K562 (cell line): ENCODE data around the gene MPND. TPM values are rescaled to one million over a fixed set of nuclear protein-coding genes. Genes with fewer than 3 reads are reported as not detected.

Experiments
- ATAC-seq: fragments of 200-7000 bp; cut with Tn5 transposase; 3 replicates; pipeline ENCODE4 v1.9.1; 2020; ENCODE audit warnings: moderate library complexity
- BruUV-seq: library from RNA; stranded (reverse); fragments of 400-500 nt; replicated peaks from 2 replicates; lab custom pipeline; 2021; lab: Mats Ljungman, UMichigan
- CTCF ChIA-PET: fragments of 300-600 bp; formaldehyde crosslinking; extraction: SDS; loops from one replicate; lab custom pipeline; 2021; ENCODE audit warnings: low intra/inter-chr PET ratio; lab: Yijun Ruan, JAX
- POLR2A ChIA-PET: fragments of 300-600, 350-650 bp; sonication (Branson Sonifier 250); formaldehyde crosslinking; extraction: SDS; loops from one replicate; lab custom pipeline; 2021; ENCODE audit warnings: antibody characterized with exemption, inconsistent platforms; lab: Yijun Ruan, JAX
- DNase-seq, 4 experiments: peaks; one replicate each; pipeline versions ENCODE4 v3.0.0 to v3.0.0-alpha.2; 2011 to 2018; ENCODE audit warnings: low spot score in 3 of 4, mixed read lengths in 3 of 4; ENCODE audit errors: extremely low read depth in 1 of 4
- FAIRE-seq: peaks from 2 replicates; lab custom pipeline; 2011; peaks lifted over from hg19 to GRCh38; lab: Jason Lieb, UNC
- H2AFZ ChIP-seq: 2 replicates; pipeline ENCODE4 v1.6.0; 2011; ENCODE audit warnings: low read depth, low read length, control low read depth, inconsistent platforms
- H3K27ac ChIP-seq: fragments of 200-600 bp; 3 replicates; pipeline ENCODE4 v1.8.0; 2011; ENCODE audit warnings: low read depth, mild to moderate bottlenecking, control low read depth, inconsistent platforms, low read length, moderate library complexity, mixed read lengths; ENCODE audit errors: extremely low read depth
- H3K27me3 ChIP-seq, 2 experiments: fragments of 300-600 bp in 1 of 2; 2 replicates in 1 of 2; 3 replicates in 1 of 2; pipeline versions ENCODE4 v1.6.0 to v1.8.0; 2011; ENCODE audit warnings: inconsistent platforms in 2 of 2, low read length in 2 of 2, mild to moderate bottlenecking in 1 of 2, mixed read lengths in 1 of 2, moderate library complexity in 1 of 2; ENCODE audit not compliant: control insufficient read depth in 2 of 2, insufficient read depth in 2 of 2
- H3K36me3 ChIP-seq: fragments of 300-600 bp; 3 replicates; pipeline ENCODE4 v1.8.0; 2011; ENCODE audit warnings: mild to moderate bottlenecking, low read length, inconsistent platforms; ENCODE audit not compliant: control insufficient read depth, insufficient read depth
- H3K4me1 ChIP-seq, 2 experiments: fragments of 200-600 bp in 1 of 2; replicated peaks in 1 of 2; 2 replicates in 1 of 2; 3 replicates in 1 of 2; pipeline versions ENCODE4 v1.5.1 to v1.8.0; 2011; ENCODE audit warnings: inconsistent platforms in 2 of 2, low read length in 2 of 2, mild to moderate bottlenecking in 1 of 2, mixed read lengths in 1 of 2, moderate library complexity in 1 of 2; ENCODE audit not compliant: control insufficient read depth in 2 of 2, insufficient read depth in 2 of 2
- H3K4me2 ChIP-seq: 2 replicates; pipeline ENCODE4 v1.6.1; 2011; ENCODE audit warnings: low read length, control low read depth, inconsistent platforms, mixed read lengths; ENCODE audit not compliant: insufficient read depth
- H3K4me3 ChIP-seq: fragments of 200-600 bp; sonication (generic), shearing (Covaris generic); 2 replicates; pipeline ENCODE4 v1.5.1; 2016; ENCODE audit warnings: control low read depth, inconsistent platforms
- H3K79me2 ChIP-seq: fragments of 200-600 bp; 3 replicates; pipeline ENCODE4 v1.8.0; 2011; ENCODE audit warnings: low read length, inconsistent platforms; ENCODE audit not compliant: control insufficient read depth, insufficient read depth
- H3K9ac ChIP-seq, 2 experiments: 2 replicates each; pipeline versions ENCODE4 v1.6.0 to v1.6.1; 2011; ENCODE audit warnings: low read depth in 2 of 2, low read length in 2 of 2, control low read depth in 1 of 2, inconsistent platforms in 1 of 2, mild to moderate bottlenecking in 1 of 2, mixed read lengths in 1 of 2; ENCODE audit not compliant: insufficient read depth in 1 of 2
- H3K9me1 ChIP-seq: one replicate; pipeline ENCODE4 v1.6.0; 2011; ENCODE audit warnings: inconsistent platforms, mild to moderate bottlenecking, low read length, moderate library complexity; ENCODE audit not compliant: control insufficient read depth, insufficient read depth
- H3K9me3 ChIP-seq: replicated peaks from 2 replicates; pipeline ENCODE4 v1.5.1; 2011; ENCODE audit warnings: low read depth, low read length, inconsistent platforms; ENCODE audit not compliant: control insufficient read depth, insufficient read depth
- H4K20me1 ChIP-seq: replicated peaks from 2 replicates; pipeline ENCODE4 v1.6.1; 2011; ENCODE audit warnings: low read length, inconsistent platforms, mixed read lengths; ENCODE audit not compliant: control insufficient read depth, insufficient read depth
- KAT7 ChIP-seq: sonication (generic); formaldehyde crosslinking; IDR thresholded peaks from 2 replicates; pipeline ENCODE4 v1.8.0; 2022; ENCODE audit warnings: missing genetic modification reagents, mild to moderate bottlenecking, borderline replicate concordance
- MIER1 ChIP-seq: fragments of 450-650 bp; IDR thresholded peaks from 2 replicates; pipeline ENCODE4 v1.6.1; 2016; ENCODE audit warnings: antibody characterized with exemption, mild to moderate bottlenecking, low read depth
- PREB ChIP-seq: sonication (generic); formaldehyde crosslinking; IDR thresholded peaks from 2 replicates; pipeline ENCODE4 v1.8.1; 2023; ENCODE audit warnings: mild to moderate bottlenecking, missing genetic modification reagents
- RCOR1 ChIP-seq, 2 experiments: IDR thresholded peaks; 2 replicates each; pipeline ENCODE4 v1.6.1; 2012; ENCODE audit warnings: low read depth in 2 of 2, low read length in 2 of 2, borderline replicate concordance in 1 of 2, improper control_type of control experiment in 1 of 2
- SMARCC2 ChIP-seq: fragments of 450-650 bp; IDR thresholded peaks from 2 replicates; pipeline ENCODE4 v1.6.1; 2017; ENCODE audit warnings: antibody characterized with exemption, moderate library complexity, mild to moderate bottlenecking, low read depth
- TAF15 ChIP-seq: fragments of 200-400 bp; formaldehyde crosslinking; IDR thresholded peaks from 2 replicates; pipeline ENCODE4 v1.6.1; 2017; ENCODE audit warnings: mild to moderate bottlenecking, low read depth, low read length, moderate library complexity
- THRAP3 ChIP-seq: fragments of 450-650 bp; IDR thresholded peaks from 2 replicates; pipeline ENCODE4 v1.6.1; 2016; ENCODE audit warnings: mild to moderate bottlenecking, inconsistent platforms, borderline replicate concordance
- ZBTB43 ChIP-seq: sonication (generic); formaldehyde crosslinking; IDR thresholded peaks from 2 replicates; pipeline ENCODE4 v1.8.0; 2023; ENCODE audit warnings: mild to moderate bottlenecking, missing genetic modification reagents
- ZC3H4 ChIP-seq: sonication (generic); formaldehyde crosslinking; IDR thresholded peaks from 2 replicates; pipeline ENCODE4 v1.9.0; 2021; ENCODE audit warnings: missing genetic modification reagents, borderline replicate concordance
- ZNF121 ChIP-seq: sonication (generic); formaldehyde crosslinking; conservative IDR thresholded peaks from 2 replicates; pipeline ENCODE4 v1.8.0; 2022; ENCODE audit warnings: missing genetic modification reagents
- ZNF217 ChIP-seq: sonication (generic); formaldehyde crosslinking; IDR thresholded peaks from 2 replicates; pipeline ENCODE4 v1.8.0; 2022; ENCODE audit warnings: mild to moderate bottlenecking, missing genetic modification reagents
- ZNF316 ChIP-seq: fragments of 450-650 bp; IDR thresholded peaks from 2 replicates; pipeline ENCODE4 v1.6.1; 2016
- ZSCAN32 ChIP-seq: fragments of 450-650 bp; formaldehyde crosslinking; IDR thresholded peaks from 2 replicates; pipeline ENCODE4 v1.4.0; 2020; ENCODE audit warnings: mild to moderate bottlenecking, moderate library complexity
- WGBS: fragments of 100-300 bp; shearing (Covaris generic); methylation state at CpG from one replicate; pipeline ENCODE4 v1.1.6; 2016; ENCODE audit warnings: low coverage, mixed read lengths; ENCODE audit not compliant: insufficient coverage; ENCODE audit errors: missing lambda C conversion rate; 5-methylcytosine and 5-hydroxymethylcytosine counted together
- in situ Hi-C: fragments of 300-500 bp; cut with MboI; formaldehyde crosslinking; loops from 4 replicates; pipeline ENCODE4 v1.15.0; 2018; ENCODE audit warnings: inconsistent platforms, mixed read lengths
- intact Hi-C: fragments of 100-400 bp; cut with micrococcal nuclease; formaldehyde crosslinking; loops from 2 replicates; pipeline ENCODE4 v1.14.2; 2022
- polyA plus RNA-seq, 8 experiments: library from polyadenylated mRNA; depleted of rRNA in 4 of 8; stranded (reverse) in 5 of 8; unstranded in 3 of 8; fragments of >200 nt; fragmentation: Nextera tagmentation in 2 of 8; fragmentation: Illumina TruSeq in 1 of 8; extraction: Ambion mirVana in 2 of 8; extraction: Trizol in 1 of 8; gene quantifications; 2 replicates each; pipeline versions ENCODE4 v1.2.1 to v1.2.3, GENCODE V29; 2011 to 2014; ENCODE audit warnings: inconsistent platforms in 1 of 8, missing spikeins in 1 of 8
- total RNA-seq, 7 experiments: library from RNA; depleted of rRNA in 6 of 7; stranded (reverse); fragments of >200 nt in 6 of 7; fragmentation: Illumina TruSeq in 2 of 7; extraction: Trizol in 2 of 7; gene quantifications; 2 replicates each; pipeline versions ENCODE4 v1.2.1 to v1.2.3, GENCODE V29; 2011 to 2021; ENCODE audit warnings: low replicate concordance in 1 of 7
- TF ChIP-seq, protein P1 (sequence below), 2 experiments: fragments of 250-450 bp in 1 of 2; fragments of 450-650 bp in 1 of 2; sonication (Bioruptor Pico) in 1 of 2; IDR thresholded peaks; 2 replicates each; pipeline versions ENCODE4 v1.6.1 to v1.8.0; 2016 to 2021; ENCODE audit warnings: mild to moderate bottlenecking in 2 of 2, moderate library complexity in 2 of 2, missing compliant biosample characterization in 1 of 2, missing genetic modification characterization in 1 of 2

MPND gene
- total and polyA plus RNA-seq, 9 of the 15 experiments (the other 6 are each of a cell fraction or from before 2014, with no cell fraction given), result 0.25 to 14.0 (median 3.9) TPM

DNA sequence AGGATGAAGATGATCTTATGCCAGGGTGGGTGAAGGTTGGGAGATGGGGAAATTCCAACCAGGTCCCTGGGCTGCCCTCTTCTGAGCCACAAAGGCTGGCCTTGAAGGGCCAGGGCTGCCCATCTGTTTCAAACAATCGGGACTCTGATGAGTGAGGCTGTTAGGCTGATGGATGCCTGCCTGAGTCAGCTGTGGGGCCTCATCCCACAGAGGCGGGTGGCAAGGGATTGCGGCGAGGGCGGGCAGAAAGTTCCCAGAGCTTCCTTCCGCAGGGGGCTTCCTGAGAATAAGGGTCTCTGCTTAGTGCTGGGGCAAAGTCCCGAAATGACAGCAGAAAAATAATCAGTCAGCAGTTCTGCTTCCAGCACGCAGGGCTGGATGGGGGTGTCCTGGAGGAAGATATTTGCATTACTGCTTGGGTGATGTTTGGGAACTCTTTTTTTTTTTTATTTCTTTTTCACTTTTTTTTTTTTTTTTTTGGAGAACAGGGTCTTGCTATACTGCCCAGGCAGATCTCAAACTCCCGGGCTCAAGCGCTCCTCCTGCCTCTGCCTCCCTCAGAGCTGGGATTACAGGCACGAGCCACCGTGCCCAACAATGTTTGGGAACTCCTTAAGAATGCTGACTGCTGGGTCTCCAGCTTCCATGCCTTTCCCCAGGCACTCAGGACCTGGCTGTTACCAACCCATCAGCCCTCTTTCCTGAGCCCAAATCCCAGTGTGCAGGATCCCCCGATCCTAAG is 42.9 kb downstream of the MPND start:
- no peak overlapping the region for H2AFZ ChIP-seq
- no peak overlapping the region for H3K27ac ChIP-seq
- intact Hi-C loops, result no loop called here
- peaks cover 23 to 60% of the 10 kb centered on the region in 2 experiments; a peak in 4 of 5 replicates for H3K4me1 ChIP-seq
- CTCF ChIA-PET, result no interaction called here
- TF ChIP-seq THRAP3 (no peak), TAF15 (no peak), ZNF121 (CRISPR knock-in tag) (peak; percentile 88; the same call in 1 of the 2 replicates), PREB (CRISPR knock-in tag) (no peak), ZNF316 (peak; percentile 40), MIER1 (no peak), ZBTB43 (CRISPR knock-in tag) (no peak), ZSCAN32 (CRISPR knock-in tag) (no peak), RCOR1 (IDR thresholded peaks at IDR 0.05; ENCODE audit: borderline replicate concordance in 1 of 2, low read depth in 2 of 2, low read length in 2 of 2) (no peak), ZNF217 (CRISPR knock-in tag) (no peak), KAT7 (CRISPR knock-in tag) (no peak), SMARCC2 (no peak), ZC3H4 (CRISPR knock-in tag) (no peak)
- TF ChIP-seq, protein P1, sequence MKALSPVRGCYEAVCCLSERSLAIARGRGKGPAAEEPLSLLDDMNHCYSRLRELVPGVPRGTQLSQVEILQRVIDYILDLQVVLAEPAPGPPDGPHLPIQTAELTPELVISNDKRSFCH (CRISPR knock-in tag; IDR thresholded peaks at IDR 0.05), result no peak
- TF ChIP-seq, protein P1 (tag; IDR thresholded peaks at IDR 0.05), result no peak
- TF ChIP-seq, all 486 proteins: peak for 2
- 93% methylated on average over 13 of the region's 13 CpGs for WGBS
- POLR2A ChIA-PET, result interaction anchor here (2.6 to 5.6 kb wide), 3 partner anchors 10 to 16 kb away, joined by 6 to 46 read pairs (median 37); partner anchors contain the start of gene CHAF1A
- Histone ChIP-seq H3K9ac (peak overlapping the region in 1 of 2 experiments; percentile 76; a peak in 1 of 4 replicates), H3K36me3 (peaks cover 73% of the 10 kb centered on the region), H3K9me3 (no peaks in the 10 kb centered on the region), H3K4me3 (no peak overlapping the region), H3K27me3 (no peaks in the 10 kb centered on the region), H3K9me1 (peaks cover 8% of the 10 kb centered on the region), H4K20me1 (peaks cover 42% of the 10 kb centered on the region), H3K79me2 (peaks cover 89% of the 10 kb centered on the region), H3K4me2 (no peak overlapping the region)
- FAIRE-seq (no peak), DNase-seq (no peak), ATAC-seq (no peak)
- in situ Hi-C loops, result no loop called here
- no TSS peak for BruUV-seq
